Measurements from ENCODE around the gene PRR20G. TPM values are rescaled to one million over a fixed set of nuclear protein-coding genes. Genes with fewer than 3 reads are reported as not detected.

PRR20G gene
- total RNA-seq = not detected in 2 replicates
- polyA plus RNA-seq = not detected in 2 replicates
- not detected in 2 replicates for polyA plus RNA-seq (2012)
- not detected in 2 replicates for polyA minus RNA-seq (ENCODE audit: low replicate concordance)

GRCh38 chr3:127287840-127288239 is at the start of gene PRR20G:
Gene PRR20G, minus strand, starts transcription at chr3:127288046. Its CDS starts 681 bp downstream, at chr3:127287365.
- no peak within 1 kb of the TSS for H3K4me2 ChIP-seq (ENCODE audit: extremely low read depth, insufficient read depth, low read length)
- no peaks in the 10 kb centered on the region for H4K20me1 ChIP-seq (ENCODE audit: control insufficient read depth, extremely low read depth, insufficient read depth, low read length)
- no peaks in the 10 kb centered on the region for H3K79me2 ChIP-seq (ENCODE audit: control insufficient read depth, insufficient read depth, low read length)
- no peaks in the 10 kb centered on the region for H3K9me3 ChIP-seq (ENCODE audit: control insufficient read depth, insufficient read depth, low read depth, low read length)
- H3K4me1 ChIP-seq (ENCODE audit: control insufficient read depth, extremely low read depth, insufficient read depth, low read length) = no peaks in the 10 kb centered on the region
- H3K27me3 ChIP-seq (ENCODE audit: control insufficient read depth, insufficient read depth, low read length) = no peaks in the 10 kb centered on the region
- no peaks in the 10 kb centered on the region for H3K36me3 ChIP-seq (ENCODE audit: control insufficient read depth, insufficient read depth, low read length)
- no peak for DNase-seq (ENCODE audit: low read depth in 2 of 2)
- TF ChIP-seq CTCF (conservative IDR thresholded peaks at IDR 0.05 in 1 of 2, IDR thresholded peaks at IDR 0.05 in 1 of 2; ENCODE audit: low read depth in 1 of 2, low read length in 2 of 2) (no peak), EZH2 (IDR thresholded peaks at IDR 0.05; ENCODE audit: low read length, missing control alignments) (no peak)
- H3K9ac ChIP-seq (ENCODE audit: insufficient read depth, low read length) = no peak within 1 kb of the TSS
- no peak within 1 kb of the TSS for H3K27ac ChIP-seq (ENCODE audit: insufficient read depth, low read length)
- H3K4me3 ChIP-seq (replicated peaks in 1 of 4; ENCODE audit: control extremely low read depth in 1 of 4, insufficient read depth in 1 of 4, low read depth in 3 of 4, low read length in 4 of 4) = no peak within 1 kb of the TSS
- H2AFZ ChIP-seq (ENCODE audit: low read length) = no peak within 1 kb of the TSS

- Histone ChIP-seq H3K79me2 (ENCODE audit: control insufficient read depth, insufficient read depth, low read length) (no peaks in the 10 kb centered on the region), H3K27ac (ENCODE audit: insufficient read depth, low read length) (no peak overlapping the region), H4K20me1 (ENCODE audit: control insufficient read depth, extremely low read depth, insufficient read depth, low read length) (no peaks in the 10 kb centered on the region), H3K4me1 (ENCODE audit: control insufficient read depth, extremely low read depth, insufficient read depth, low read length) (no peaks in the 10 kb centered on the region), H3K27me3 (ENCODE audit: control insufficient read depth, insufficient read depth, low read length) (no peaks in the 10 kb centered on the region), H3K4me3 (replicated peaks in 1 of 4; ENCODE audit: control extremely low read depth in 1 of 4, insufficient read depth in 1 of 4, low read depth in 3 of 4, low read length in 4 of 4) (no peak overlapping the region), H3K4me2 (ENCODE audit: extremely low read depth, insufficient read depth, low read length) (no peak overlapping the region), H3K36me3 (ENCODE audit: control insufficient read depth, insufficient read depth, low read length) (no peaks in the 10 kb centered on the region), H3K9ac (ENCODE audit: insufficient read depth, low read length) (no peak overlapping the region), H2AFZ (ENCODE audit: low read length) (no peak overlapping the region), H3K9me3 (ENCODE audit: control insufficient read depth, insufficient read depth, low read depth, low read length) (no peaks in the 10 kb centered on the region)
- DNase-seq (ENCODE audit: low read depth in 2 of 2) = no peak
- no peak for TF ChIP-seq CTCF (conservative IDR thresholded peaks at IDR 0.05 in 1 of 2, IDR thresholded peaks at IDR 0.05 in 1 of 2; ENCODE audit: low read depth in 1 of 2, low read length in 2 of 2)
- no peak for TF ChIP-seq EZH2 (IDR thresholded peaks at IDR 0.05; ENCODE audit: low read length, missing control alignments)
Observed at GRCh38 chr3:127337001-127337400, 49.2 kb upstream of the PRR20G start.

- no peak overlapping the region for H2AFZ ChIP-seq (ENCODE audit: low read length)
Observed at GRCh38 chr3:127336101-127336500, 48.3 kb upstream of the PRR20G start.

More at GRCh38 chr3:127336101-127336500, 48.3 kb upstream of the PRR20G start:
- no peaks in the 10 kb centered on the region for H3K9me3 ChIP-seq (ENCODE audit: control insufficient read depth, insufficient read depth, low read depth, low read length)
- no peaks in the 10 kb centered on the region for H3K79me2 ChIP-seq (ENCODE audit: control insufficient read depth, insufficient read depth, low read length)
- no peak overlapping the region for H3K27ac ChIP-seq (ENCODE audit: insufficient read depth, low read length)
- no peak for TF ChIP-seq EZH2 (IDR thresholded peaks at IDR 0.05; ENCODE audit: low read length, missing control alignments)
- no peak for TF ChIP-seq CTCF (conservative IDR thresholded peaks at IDR 0.05 in 1 of 2, IDR thresholded peaks at IDR 0.05 in 1 of 2; ENCODE audit: low read depth in 1 of 2, low read length in 2 of 2)
- H3K9ac ChIP-seq (ENCODE audit: insufficient read depth, low read length) = no peak overlapping the region
- H3K4me2 ChIP-seq (ENCODE audit: extremely low read depth, insufficient read depth, low read length) = no peak overlapping the region
- H3K4me1 ChIP-seq (ENCODE audit: control insufficient read depth, extremely low read depth, insufficient read depth, low read length) = no peaks in the 10 kb centered on the region
- H3K4me3 ChIP-seq (replicated peaks in 1 of 4; ENCODE audit: control extremely low read depth in 1 of 4, insufficient read depth in 1 of 4, low read depth in 3 of 4, low read length in 4 of 4) = no peak overlapping the region
- H3K27me3 ChIP-seq (ENCODE audit: control insufficient read depth, insufficient read depth, low read length) = no peaks in the 10 kb centered on the region
- DNase-seq (ENCODE audit: low read depth in 2 of 2) = no peak
- H4K20me1 ChIP-seq (ENCODE audit: control insufficient read depth, extremely low read depth, insufficient read depth, low read length) = no peaks in the 10 kb centered on the region
- H3K36me3 ChIP-seq (ENCODE audit: control insufficient read depth, insufficient read depth, low read length) = no peaks in the 10 kb centered on the region

All from fibroblast of lung (primary cell).